RKO (cell line): ENCODE results near the gene PIEZO1.
A peak's percentile ranks its signal among the peaks of the same experiment; 100 is the strongest.
"Not testable (repeated sequence)": the region's sequence is repeated elsewhere in the genome, so short reads cannot be mapped to it uniquely, and the experiment has no call there.

Source experiments
- DNase-seq: peaks from one replicate; pipeline ENCODE4 v3.0.0-alpha.2; 2016; ENCODE audit warnings: low spot score

Gene PIEZO1

GRCh38 chr16:88781140-88782077 lies 3.6 kb downstream of the PIEZO1 start:
- no peak for DNase-seq

DNA sequence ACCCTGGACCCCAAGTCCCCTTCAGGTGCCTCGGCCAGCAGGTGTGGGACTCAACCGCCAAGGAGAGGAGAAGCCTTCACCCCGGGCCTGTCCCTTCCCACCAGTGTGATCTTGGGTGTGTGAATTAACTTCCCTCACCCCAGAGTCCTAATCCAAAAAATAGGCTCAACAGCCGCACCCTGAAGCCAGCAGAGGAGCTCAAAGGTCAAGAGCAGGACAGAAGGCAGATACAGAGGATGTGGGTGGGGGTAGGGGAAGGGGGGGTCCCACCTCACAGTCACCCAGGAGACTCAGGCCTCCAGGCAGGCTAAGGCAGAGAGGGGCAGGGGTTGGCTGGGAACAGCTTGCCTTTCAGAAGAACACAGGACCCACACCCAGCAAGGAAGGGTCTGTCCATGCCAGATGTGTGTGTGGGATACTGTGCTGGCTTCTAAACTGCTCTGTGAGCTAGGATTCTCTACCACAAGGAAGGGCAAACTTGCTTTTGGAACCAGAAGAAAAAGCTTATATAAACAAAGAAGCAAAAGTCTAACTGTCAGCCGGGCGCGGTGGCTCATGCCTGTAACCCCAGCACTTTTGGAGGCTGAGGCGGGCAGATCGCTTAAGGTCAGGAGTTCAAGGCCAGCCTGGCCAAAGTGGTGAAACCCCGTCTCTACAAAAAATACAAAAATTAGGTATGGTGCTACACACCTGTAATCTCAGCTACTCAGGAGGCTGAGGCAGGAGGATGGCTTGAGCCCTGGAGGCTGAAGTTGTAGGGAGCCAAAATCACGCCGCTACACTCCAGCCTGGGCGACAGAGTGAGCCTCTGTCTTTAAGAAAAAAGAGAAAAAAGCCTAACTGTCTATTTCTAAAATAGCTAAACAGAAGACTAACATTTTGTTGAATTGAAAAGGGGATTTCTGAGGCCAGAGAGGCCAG lies 4.6 kb downstream of the PIEZO1 start:
- no peak for DNase-seq

- DNase-seq = no peak
Observed at GRCh38 chr16:88779406-88780141, 5.4 kb downstream of the PIEZO1 start.

DNA sequence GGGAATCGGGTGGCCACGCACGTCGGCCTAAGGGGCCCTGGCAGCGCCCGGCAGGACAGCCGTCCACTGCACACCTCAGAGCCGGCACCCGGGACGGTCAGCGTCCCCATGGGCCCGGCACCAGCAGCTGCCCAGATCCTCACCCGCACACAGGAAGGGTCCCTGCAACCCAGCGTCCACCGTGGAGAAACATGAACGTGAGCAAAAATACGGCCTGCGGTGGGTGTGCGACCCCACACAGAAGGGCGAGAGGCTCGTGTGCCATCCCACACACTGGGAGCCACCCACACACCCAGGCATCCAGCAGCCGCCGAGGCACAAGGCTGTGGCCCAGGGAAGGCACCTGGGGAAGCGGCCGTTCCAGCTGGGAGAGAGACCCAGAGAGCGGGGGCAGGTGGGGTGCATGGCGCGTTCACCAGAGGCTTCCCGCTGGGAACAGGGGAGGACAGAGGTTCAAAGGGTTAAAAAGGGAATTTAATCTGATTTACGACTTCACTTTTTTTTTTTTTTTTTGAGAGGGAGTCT lies 6.4 kb downstream of the PIEZO1 start:
- DNase-seq = no peak

DNA sequence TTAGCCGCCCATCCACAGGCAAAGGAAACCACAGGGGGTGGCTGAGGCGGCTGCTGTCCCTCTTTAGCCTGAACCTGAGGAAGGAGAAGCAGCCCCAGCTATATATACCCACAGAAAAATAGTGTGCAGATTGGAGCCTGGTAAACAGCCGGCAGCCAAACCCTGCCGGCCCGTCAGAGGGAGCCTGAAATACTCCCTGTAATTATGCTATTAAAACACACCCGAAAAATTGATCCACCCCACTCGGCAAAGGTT lies 6.8 kb downstream of the PIEZO1 start:
- DNase-seq = no peak

- DNase-seq = no peak
Observed at GRCh38 chr16:88777471-88778270, 7.3 kb downstream of the PIEZO1 start.

GRCh38 chr16:88775825-88776224 lies 9.2 kb downstream of the PIEZO1 start:
- no peak for DNase-seq

- DNase-seq = no peak
Observed at GRCh38 chr16:88774544-88775393, 10.3 kb downstream of the PIEZO1 start.

DNA sequence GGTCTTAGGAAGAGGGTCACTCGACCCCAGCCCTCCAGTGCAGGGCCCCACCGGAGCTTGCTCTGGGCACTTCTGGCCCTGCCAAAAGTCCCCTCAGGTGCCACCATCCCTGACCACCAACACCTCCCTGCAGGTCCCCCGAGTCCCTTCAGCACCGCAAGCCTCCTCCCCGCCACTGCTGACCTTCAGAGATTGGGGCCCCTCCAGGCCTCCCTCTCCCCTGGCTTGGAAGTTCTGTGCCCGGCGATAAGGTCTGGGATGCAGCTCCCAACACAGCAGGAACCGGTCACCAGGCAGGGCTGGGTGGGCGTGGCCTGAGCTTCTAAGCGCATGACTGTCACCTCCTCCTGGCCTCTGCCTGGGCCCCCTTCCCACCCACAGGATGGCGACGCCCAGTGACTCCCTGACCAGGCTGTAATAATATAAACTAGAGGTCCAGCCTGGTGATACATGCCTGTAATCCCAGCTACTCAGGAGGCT lies 11.2 kb downstream of the PIEZO1 start:
- DNase-seq = peak; percentile 49

- DNase-seq = no peak
Observed at GRCh38 chr16:88772871-88773811, 11.9 kb downstream of the PIEZO1 start.

DNA sequence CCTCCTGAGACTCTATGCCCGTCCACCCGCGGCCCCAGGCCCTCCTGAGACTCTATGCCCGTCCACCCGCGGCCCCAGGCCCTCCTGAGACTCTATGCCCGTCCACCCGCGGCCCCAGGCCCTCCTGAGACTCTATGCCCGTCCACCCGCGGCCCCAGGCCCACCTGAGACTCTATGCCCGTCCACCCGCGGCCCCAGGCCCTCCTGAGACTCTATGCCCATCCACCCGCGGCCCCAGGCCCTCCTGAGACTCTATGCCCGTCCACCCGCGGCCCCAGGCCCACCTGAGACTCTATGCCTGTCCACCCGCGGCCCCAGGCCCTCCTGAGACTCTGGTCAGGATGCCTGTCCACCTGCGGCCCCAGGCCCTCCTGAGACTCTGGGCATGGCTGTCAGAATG lies 13.2 kb downstream of the PIEZO1 start:
- not testable (repeated sequence) for DNase-seq

DNA sequence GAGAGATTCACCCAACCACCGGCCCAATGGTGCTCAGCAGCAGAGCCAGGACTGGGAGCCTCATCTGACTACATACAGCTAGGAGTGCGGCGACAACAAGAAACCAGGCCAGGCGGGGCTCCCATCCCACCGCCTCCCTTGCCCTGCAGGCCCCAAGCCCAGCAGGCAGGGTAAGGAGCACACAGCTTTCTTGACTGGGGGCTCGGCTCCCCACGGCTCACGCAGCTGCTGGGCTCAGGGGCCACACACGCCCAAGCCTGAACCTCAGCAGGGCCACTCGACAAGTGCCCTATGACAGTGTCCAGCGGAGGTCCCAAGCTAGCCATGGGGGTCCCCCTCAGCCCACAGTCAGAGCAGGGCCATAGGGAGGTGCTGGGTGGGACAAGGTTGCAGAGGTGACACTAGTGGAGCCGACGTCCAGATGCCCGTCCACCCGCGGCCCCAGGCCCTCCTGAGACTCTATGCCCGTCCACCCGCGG lies 13.7 kb downstream of the PIEZO1 start:
- no peak for DNase-seq

DNA sequence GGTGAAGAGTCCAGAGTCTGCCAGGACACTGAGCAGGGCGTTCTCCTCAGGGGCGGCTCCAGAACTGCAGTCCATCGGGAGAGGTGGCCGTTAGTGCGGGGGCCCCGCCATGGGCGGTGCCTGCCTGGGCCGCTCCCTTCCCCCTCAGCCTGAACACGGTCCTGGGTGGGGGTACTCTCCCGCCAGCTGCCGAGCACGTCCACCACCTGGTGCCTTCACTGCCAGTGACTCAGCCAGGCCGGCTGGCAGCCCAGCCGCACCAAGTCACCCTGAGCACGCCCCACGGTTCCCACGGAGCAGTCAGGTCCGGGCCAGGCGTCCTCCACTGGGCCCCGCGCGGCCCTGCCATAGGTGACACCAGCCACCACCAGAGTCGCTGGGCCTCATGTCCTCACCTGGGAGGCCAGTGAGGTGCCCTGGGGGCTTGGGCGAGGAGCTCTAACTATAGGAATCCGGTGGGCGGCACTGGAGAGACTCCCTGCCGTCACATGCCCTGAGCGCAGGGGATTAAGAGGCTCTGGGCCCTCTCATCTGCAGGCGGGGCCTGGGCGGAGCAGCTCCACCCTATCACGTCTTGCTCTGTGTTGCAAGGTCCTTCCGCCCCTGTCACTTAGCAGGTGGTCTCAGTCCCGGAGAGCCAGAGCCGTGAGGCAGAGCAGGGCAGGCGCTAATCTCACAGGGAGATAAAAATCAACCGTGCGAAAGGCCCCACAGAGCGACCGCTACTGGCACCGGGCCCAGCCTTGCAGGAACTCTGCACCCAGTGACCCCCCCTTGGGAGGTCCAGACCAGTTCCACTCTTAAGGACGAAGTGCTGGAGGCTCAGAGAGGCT lies 14.3 kb downstream of the PIEZO1 start:
- DNase-seq = no peak

- no peak for DNase-seq
Observed at GRCh38 chr16:88769617-88770460, 15.2 kb downstream of the PIEZO1 start.

GRCh38 chr16:88768071-88768783 lies 16.8 kb downstream of the PIEZO1 start:
- no peak for DNase-seq

DNA sequence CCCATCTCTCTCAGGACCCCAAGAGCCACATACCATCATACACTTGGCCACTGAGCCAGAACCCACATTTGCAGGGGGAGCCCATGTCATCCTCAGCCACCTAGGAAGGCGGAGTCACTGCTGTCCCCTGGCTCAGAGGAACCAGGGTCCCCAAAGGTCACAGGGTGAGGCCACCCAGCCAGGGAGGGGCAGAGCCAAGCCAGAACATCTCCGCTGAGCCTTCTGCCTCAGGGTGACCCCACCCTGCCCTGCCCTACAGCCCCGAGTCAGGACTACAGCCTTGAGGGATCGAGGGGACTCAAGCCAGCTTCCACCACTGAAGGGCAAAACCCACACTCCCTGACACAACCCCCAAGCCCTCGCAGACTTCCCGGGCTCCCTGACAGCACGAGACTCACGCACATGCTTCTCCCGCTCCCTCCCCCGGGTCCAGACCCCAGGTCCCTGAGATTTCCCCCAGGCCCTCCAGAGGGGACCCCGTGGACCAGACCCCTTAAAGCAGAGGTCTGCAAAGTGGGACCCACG lies 17.4 kb downstream of the PIEZO1 start:
- DNase-seq = no peak
